GM19035 (cell line): ENCODE data around the gene ENTPD2.
"Not testable (repeated sequence)": the region's sequence is repeated elsewhere in the genome, so short reads cannot be mapped to it uniquely, and the experiment has no call there.

Source experiments
- ATAC-seq: cut with Tn5 transposase; IDR thresholded peaks from one replicate; pipeline ENCODE4 v1.9.1; 2021; ENCODE audit not compliant: unreplicated experiment

The ENTPD2 gene

DNA sequence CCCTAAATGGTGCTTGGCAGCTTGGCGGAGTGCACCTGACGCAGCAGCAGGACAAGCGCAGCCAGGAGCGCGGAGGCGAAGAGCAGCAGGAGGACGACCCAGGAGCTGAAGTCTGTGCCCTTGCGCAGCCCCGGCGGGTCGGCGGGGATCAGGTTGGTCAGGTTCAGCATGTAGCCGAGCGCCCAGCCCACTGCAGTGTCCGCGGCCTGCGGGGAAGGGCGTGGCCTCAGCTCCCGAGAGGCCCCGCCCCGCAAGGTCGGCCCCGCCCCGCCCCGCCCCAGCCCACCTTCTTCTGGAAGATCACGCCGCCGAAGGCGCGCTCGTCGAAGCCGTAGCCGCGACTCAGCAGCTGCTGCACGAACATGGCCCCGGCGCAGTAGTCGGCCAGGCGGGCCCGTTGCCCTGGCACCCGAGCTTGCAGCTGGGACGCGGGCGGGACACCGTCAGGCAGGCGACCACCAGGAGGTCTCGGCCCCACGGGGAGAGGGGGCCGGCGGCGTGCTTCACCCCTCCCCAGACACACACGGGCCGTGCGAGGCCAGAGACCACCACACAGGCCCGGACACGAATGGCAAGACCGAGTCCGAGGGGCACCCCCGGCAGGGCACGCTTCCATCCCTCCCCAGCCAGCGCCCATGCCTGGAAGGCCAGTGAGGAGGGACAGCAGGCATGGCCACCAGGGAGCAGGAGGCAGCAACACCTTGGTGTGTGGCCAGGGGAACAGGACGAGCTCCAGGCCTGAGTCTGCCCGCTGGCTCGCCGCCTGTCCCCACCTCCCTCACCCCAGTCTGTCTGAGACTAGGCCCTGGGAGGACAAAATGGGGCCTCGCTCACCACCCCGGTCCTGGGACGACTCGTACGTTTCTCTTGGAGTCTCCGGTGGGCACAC is 5.0 kb downstream of the ENTPD2 start:
- no peak for ATAC-seq

DNA sequence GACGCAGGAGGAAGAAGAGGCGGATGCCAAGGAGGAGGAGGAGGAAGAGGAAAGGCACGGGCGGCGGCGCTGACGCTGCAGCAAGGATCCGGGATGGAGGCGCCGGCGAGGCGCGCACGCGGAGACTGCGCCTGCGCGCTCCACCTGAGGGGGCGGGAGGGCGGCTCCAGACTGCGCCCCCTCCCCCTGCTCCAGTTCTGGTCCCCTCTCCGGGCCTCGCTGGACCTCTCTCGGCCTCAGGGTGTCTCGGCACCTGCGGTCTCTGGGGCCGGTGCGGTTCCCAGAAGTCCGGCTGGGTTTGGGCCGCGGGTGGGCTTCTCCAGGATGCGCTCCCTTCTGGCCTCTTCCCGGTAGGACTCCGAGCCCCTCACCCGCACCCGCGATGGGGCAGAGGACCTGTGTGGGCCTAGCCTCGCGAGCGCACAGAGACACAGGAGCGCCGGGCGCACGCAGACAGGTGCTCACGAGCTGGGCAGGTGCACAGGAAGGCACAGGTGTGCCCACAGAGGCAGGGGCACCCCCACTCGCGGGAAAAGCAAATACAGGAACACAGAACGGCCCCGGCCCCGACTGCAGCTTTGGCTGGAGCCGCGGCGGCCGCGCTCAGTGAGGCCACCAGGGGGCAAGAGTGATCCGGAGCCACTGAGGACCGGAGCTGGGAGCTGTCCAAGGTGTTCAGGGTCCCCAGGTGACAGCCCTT is 7.6 kb downstream of the ENTPD2 start, which contains the start of gene NPDC1:
Gene NPDC1 (minus strand): TSS at position 90 of the 700 bp plus-strand sequence. CDS start 188 bp downstream, outside the sequence.
- ATAC-seq: no peak

DNA sequence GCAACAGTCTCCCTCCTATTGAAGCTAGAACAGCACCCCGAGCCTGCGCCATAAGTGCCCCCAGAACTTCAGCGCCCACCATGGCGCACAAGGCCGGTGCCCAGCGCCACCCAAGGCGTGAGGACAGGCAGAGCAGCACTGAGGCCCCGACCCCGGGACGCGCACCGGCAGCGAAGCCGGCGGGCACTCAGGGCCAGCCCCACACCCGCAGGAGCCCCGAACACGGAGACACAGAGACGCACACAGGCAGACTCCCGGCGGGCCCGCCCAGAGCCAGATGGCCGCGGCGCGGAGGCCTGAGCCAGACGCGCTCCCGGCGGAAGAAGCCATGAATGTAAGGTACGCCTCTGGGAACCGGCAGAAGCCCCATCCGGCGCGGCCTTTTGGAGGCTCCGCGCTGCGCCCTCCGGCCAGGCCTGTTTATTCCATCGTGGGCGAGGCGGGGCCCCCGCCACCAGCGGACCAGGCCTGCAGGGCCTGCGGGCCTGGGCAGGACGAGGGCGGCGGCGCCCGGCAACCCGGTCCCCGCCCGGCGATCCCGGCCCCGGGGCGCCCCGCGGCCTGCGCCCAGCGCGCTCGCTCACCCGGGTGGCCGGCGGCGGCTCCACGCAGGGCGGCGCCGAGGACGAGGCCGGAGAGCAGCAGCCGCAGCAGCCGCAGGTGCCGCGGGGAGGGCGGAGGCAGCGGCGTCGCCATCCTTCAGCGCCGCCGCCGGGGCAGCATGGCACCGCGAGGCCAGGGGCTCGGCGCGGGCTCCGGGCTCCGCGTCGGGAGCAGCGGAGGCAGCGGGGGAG is 8.4 kb downstream of the ENTPD2 start:
- ATAC-seq: no peak

DNA sequence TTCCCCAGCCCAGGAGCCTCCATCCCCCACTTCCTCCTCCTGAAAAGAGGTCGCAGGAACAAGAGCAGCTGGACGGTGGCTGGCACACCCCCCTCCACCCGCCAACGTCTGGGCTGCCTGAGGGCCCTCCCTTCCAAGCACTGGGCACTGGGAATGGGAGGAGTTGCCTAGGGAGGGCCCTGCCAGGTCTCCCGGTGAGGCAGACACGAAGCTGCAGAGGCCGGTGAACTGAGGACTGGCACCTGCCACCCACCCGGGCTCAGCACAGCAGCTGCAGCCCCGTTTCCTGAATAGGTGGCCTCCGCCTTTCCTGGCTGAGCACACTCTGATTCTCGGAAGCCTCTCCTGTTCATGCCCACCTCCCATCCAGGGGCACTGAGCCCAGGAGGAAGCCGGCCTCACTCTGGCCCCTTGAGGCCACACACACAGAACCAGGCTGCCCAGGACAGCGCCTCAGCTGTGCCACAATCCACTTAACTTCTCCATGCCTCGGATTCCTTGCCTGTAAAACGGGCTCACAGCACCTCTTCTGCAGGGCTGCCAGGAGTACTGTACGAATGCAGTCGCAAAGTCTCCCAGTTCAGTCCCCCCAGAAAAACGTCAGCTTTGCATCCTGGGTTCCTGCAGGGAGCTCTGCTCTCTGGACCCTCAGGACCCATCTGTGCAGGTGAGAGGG is 9.2 kb downstream of the ENTPD2 start:
- ATAC-seq: no peak

DNA sequence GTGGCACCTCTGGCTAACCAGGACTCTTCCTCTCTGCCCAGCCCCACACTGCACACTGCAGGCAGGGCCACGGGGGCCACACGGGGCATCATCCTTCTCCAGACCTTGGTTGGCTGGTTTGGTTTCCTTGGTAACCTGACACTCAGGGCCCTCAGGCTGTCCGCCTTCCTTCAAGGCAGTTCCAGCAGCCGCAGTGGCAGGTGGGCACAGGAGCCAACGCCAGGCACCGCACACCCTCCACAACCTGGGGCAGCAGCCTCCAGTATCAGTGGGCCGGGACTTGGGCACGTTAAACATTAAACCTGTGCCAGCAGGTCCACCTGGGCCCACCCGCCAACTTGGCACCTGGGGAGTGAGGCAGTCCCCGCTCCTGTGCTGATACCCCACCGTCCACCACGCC is 9.8 kb downstream of the ENTPD2 start:
- no peak for ATAC-seq

DNA sequence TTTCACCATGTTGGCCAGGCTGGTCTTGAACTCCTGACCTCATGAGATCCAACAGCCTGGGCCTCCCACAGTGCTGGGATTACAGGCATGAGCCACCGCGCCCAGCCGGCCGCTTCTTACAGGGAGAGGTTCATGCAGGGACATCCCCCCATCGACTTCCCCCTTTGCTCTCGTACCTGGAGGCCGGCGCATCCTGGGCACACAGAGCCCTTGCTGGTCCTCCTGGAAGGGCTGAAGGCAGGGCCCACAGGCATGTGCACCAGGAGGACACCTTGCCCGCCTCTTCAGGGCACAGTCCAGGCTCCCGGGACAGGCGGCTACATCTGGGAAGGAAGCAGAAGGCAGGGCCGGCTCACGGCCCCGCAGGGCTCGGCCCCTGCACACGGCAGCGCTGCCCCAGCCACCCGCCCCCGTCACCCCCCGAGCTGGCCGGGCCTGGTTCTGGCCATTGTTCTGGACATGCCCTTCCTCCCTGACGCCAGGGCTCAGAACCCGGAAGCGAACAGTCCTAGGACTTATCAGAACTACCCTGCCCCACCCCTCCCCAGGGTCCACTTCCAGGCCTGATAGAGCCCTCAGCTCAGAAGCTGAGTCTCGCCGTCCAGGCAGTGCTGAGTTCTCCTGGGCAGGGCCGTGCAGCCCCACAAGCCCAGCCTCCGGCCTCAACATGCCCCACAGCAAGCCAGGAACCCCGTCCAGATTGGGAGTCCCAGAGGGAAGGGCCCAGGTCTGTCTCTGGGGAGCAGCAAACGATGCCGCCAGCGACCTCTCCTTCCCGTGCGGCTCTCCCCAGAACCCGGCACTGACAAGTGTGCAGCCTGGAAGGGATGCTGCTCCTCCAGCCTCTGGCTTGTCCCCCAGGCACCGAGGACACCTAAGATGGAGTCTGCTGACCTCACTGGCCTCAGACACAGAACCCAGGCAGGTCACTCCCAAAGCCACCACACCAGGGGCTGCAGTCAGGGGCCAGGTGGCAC is 10.8 kb downstream of the ENTPD2 start:
- ATAC-seq: no peak

DNA sequence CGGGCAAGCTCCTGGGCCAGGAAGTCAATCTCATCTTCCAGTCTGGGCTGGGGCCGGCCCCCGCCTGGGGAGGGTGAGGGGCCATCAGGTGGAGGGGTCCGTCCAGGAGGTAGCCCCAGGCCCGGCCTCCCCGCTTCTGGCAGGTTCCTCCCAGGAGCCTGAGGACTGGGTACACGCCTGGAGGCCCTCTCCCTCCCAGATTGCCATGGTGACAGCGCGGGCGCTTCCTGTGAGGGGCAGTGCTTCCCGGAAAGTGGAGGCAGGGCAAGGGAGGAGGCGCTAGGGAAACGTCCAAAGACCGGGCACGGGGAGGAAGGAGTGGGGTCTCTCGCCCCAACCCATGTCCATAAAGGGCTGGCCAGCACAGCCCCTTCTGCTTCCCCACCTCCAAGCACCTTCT is 12.7 kb downstream of the ENTPD2 start:
- ATAC-seq: no peak

DNA sequence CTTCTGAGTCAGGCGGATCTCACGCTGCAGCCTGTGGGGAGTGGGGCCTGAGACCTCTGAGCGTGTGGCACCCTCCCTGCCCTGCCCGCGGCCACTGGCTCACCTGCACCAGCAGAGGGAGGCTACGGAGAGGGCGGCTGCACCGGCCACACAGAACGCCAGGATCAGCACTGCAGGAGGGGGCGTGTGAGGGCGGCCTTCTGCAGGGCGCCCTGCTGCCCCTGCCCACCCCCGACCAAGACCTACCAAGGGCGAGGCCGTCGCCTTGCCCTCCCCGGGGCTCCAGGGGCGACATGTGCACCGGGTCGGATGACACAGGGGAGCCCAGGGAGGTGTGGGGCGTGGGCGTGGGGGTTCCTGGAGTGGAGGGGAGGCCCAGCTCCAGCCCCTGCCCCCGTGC is 13.3 kb downstream of the ENTPD2 start:
- ATAC-seq: no peak

DNA sequence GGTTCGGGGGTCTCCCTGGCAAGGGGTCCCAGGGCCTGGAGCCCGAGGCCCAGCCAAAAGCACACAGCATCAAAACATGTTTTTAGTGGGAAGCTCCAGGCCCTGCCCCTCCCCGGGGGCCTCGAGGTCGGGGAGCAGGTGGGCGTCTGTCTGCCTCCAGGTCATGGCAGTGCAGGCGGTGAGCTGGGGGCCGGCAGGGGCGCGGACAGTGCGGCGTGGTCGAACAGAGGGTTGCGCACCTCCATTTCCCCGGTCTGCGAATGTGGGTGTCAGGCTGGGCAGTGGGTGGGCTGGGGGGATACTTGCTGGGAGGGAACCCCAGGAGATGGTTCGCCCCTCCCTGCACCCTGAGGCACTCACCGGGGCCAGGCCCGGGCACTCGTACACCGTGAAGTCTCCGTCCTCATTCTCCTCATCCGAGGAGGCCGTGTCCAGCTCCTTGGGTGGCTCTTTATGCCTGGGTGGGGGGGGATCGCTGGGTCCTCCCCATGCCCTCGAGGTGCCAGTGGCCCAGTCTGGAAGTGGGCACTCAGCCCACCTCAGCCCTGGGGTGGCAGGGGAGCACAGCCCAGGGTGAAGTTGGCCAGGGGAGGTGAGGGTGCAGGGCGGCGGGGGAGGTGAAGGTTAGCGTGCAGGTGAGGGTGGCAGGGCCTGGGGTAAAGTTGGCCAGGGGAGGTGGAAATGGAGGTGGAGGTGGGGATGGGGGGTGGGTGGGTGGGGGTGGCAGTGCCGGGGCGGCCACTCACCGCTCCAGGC is 14.1 kb downstream of the ENTPD2 start:
- ATAC-seq: no peak

DNA sequence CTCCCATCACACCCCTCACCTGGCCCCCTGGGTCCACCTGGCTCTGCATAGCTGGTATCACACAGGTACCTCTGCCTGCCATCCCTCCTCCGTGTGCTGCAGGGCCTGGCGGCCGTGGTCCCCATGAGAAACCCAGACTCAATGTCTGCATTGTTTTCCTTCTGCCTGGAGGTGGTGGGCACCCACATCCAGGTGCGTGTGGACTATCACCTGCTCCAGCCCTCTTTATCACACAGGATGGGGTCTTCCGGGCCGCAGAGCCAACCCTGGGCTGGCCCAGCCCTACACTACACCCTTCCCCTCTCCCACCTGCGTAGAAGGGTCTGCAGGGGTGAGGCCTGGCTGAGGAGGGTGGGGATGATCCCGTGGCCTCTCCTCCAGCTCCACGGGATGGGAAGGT is 14.9 kb downstream of the ENTPD2 start:
- ATAC-seq: no peak

DNA sequence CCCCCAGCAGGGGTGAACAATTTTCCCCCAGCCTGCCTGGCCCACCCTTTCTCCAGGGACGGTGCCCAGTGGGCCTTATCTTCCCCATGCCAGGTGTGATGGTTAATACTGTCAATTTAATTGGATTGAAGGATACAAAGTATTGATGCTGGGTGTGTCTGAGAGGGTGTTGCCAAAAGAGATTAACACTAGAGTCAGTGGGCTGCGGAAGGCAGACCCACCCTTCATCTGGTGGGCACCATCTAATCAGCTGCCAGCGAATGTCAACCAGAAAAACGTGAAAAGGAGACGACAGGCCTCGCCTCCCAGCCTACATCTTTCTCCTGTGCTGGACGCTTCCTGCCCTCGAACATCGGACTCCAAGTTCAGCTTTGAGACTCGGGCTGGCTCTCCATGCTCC is 16.4 kb downstream of the ENTPD2 start:
- ATAC-seq: no peak

DNA sequence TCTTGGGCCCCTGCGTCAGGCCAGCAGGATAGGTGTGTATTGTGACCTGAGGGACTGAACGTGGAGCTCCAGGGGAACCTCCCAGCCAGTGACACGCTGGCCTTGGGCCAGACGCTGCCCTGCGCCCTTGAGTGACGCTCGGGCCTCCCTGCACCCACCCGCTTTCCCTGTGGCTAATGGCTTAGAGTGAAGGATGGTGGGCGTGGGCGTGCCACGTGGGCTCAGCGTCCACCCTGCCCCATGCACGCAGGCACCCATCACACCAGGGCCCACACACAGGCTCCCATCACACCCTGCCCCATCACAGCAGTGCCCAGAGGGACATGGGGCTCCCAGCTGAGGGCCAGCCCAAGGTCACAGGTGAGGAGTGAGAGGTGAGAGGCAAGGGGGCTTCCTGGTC is 16.8 kb downstream of the ENTPD2 start:
- no peak for ATAC-seq

DNA sequence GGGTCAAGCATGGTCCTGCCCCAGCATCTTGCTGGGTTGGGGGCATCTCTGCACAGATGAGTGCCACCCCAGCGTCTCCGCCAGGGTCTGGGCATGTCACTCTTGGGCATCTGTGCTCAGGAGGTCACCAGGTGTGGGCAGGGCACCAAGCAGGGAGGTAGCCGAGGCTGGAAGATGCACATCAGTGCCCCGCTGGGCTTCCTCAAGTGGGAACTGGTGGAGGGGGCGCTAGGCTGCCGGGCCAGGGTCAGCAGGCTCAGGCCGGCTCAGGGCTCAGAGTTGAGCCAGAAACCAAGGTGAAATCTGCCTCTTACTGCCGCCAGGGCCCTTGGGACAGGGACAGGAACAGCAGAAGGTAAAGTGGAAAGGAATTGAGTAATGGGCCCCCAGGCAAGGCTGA is 17.9 kb downstream of the ENTPD2 start:
- ATAC-seq: no peak

DNA sequence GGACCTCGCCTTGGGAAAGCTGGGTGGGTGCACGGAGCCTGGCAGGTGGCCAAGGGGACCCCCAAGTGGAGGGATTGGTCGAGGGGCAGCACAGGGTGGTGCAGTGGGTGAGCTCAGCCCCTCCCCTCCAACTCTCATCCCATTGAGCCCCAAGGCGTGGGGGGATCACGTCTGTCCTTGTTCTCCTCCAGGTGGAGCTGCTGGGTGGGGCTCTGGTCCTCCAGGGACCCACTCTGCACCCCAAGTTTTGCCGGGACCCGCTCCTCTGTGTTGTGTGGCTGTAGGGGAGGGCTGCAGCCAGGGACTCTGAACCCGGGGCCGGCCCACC is 18.4 kb downstream of the ENTPD2 start:
- ATAC-seq: no peak

DNA sequence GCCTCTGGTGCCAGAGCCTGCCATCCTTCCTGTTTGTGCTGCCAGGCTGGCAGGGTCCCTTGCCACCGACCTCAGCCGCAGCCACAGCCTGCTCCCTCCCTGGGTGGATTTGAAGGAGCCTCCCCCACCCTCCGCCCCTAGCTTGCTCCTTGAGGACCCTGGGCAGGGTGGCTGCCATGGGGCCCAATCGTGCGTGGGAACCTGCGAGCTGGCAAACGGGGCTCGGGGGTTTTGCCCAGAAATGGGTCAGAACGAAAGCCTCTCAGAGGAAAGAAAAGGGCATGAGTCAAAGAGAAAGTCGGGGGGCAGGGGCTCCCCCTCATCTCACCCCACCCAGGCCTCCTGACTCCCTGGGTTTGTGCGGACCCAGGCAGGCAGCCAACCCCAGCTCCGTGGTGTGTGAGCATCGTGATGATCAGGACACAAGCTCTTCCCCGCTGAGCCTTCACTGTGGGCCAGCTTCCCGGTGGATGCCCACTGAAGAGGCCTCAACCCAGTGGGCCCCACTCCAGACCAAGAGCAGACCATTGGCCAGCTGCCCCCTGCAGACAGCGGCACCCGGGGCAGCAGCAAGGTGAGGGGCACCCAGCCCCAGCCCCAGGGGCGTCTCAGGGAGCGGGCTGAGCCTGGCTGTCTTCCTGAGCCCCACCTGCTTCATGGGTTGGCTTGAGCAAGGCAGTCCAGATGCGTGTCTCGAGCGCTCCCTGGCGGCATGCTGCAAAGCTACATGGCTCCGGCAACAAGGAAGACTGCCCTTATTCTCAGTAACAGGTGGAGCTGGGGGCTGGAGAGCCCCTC is 19.0 kb downstream of the ENTPD2 start:
- ATAC-seq: peak; percentile 56

DNA sequence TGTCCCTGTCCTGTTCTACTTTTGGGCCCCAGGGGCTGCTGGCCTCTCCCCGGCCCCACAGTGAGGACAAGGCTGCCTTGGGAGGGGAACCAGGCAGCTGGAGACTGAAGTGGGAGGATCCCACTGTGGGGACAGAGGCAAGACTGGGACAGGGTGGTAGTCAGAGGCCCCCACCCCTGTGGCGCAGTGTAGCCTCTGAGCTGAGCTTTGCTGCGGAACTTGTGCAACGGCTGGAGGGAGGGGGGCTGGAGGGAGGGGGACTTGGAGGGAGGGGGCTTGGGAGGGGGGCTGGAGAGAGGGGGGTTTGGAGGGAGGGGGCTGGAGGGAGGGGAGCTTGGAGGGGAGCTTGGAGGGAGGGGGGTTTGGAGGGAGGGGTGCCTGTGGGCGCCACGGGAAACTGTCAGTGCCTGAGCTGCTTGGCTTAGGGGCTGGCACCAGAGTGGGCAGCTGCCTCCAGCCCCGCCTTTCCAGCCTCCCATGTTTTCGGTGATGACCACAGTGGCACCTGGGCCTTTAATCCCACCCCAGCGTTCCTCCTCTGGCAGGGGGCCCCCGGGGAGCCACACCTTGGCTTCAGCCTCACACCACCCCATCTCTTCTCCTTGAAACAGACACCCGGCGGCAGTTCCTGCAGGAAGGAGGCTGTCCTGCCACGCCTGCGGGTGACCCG is 19.7 kb downstream of the ENTPD2 start:
- no peak for ATAC-seq

DNA sequence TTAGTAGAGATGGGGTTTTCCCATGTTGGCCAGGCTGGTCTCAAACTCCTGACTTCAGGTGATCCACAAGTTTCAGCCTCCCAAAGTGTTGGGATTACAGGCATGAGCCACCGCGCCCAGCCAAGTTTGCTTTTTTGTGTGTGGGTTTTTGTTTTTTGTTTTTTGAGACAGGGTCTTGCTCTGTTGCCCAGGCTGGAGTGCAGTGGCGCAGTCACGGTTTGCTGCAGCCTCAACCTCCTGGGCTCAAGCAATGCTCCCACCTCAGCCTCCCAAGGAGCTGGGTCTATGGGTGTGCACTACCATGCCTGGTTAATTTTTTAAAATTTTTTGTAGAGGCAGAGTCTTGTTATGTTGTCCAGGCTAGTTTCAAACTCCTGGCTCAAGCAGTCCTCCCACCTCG is 20.4 kb downstream of the ENTPD2 start:
- not testable (repeated sequence) for ATAC-seq

DNA sequence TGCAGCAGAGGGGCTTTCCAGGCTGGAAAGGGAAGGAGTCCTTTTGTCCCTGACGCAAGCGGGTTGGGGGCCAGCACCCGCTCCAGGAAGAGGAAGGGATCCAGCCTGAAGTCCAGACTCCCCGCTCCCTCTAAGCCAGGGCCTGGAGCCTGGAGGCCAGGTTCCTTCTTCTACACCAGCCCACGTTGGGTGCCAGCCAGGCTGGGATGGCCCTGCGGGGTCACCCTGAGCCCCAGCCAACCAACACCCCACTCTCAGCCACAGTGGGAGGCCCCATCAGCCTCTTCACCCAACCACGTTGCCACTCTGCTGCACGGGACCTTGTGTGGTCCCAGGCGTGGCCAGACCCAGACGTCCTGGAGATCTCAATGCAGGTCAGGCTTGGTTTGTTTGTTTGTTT is 21.0 kb downstream of the ENTPD2 start:
- no peak for ATAC-seq
